GM12873 (cell line): ENCODE measurements around the gene GPR75.

Source experiments
- CTCF ChIP-seq: IDR thresholded peaks from 2 replicates; pipeline ENCODE4 v1.5.1; 2012; ENCODE audit warnings: low read depth, mild to moderate bottlenecking, moderate library complexity, low read length, control low read depth; ENCODE audit not compliant: insufficient read depth; ENCODE audit errors: missing control alignments

GPR75 gene

GRCh38 chr2:53859206-53860181 is at the start of gene GPR75:
TSS of gene GPR75 (minus strand) at chr2:53859967. CDS start at chr2:53854756, 5,211 bp downstream.
- no peak for TF ChIP-seq CTCF

- no peak for TF ChIP-seq CTCF
These were observed 47.8 kb upstream of the GPR75 start for GRCh38 chr2:53907582-53907981.

GRCh38 chr2:53905396-53905795 is 45.6 kb upstream of the GPR75 start:
- no peak for TF ChIP-seq CTCF

GRCh38 chr2:53903011-53903410 is 43.2 kb upstream of the GPR75 start:
- no peak for TF ChIP-seq CTCF

- no peak for TF ChIP-seq CTCF
These were observed 41.4 kb upstream of the GPR75 start for GRCh38 chr2:53901192-53901591.

GRCh38 chr2:53896864-53897263 is 37.1 kb upstream of the GPR75 start:
- no peak for TF ChIP-seq CTCF

- TF ChIP-seq CTCF: no peak
These were observed 26.9 kb upstream of the GPR75 start for GRCh38 chr2:53886406-53887280.
